OCI-LY7 (cell line): Measurements from ENCODE around the gene TRIO. TPM values are rescaled to one million over a fixed set of nuclear protein-coding genes. Genes with fewer than 3 reads are reported as not detected.

Experiments
- BruUV-seq: library from RNA; stranded (reverse); fragments of 400-500 nt; replicated peaks from 2 replicates; lab custom pipeline; 2021; lab: Mats Ljungman, UMichigan
- CTCF ChIA-PET: fragments of 300-600 bp; sonication (Branson Sonifier 250); formaldehyde crosslinking; loops from one replicate; lab custom pipeline; 2022; ENCODE audit warnings: antibody characterized with exemption; ENCODE audit not compliant: unreplicated experiment; lab: Charles Lee
- POLR2A ChIA-PET: fragments of 300-600 bp; sonication (Branson Sonifier 250); formaldehyde crosslinking; loops from one replicate; lab custom pipeline; 2022; ENCODE audit warnings: antibody characterized with exemption; lab: Charles Lee
- DNase-seq: peaks from one replicate; pipeline ENCODE4 v3.0.0-alpha.2; 2015; ENCODE audit warnings: low spot score
- H2AFZ ChIP-seq: fragments of 200-600 bp; sonication (generic), shearing (Covaris generic); 2 replicates; pipeline ENCODE4 v1.6.1; 2014; ENCODE audit warnings: mild to moderate bottlenecking, antibody characterized with exemption, low read length, moderate library complexity
- H3K27ac ChIP-seq: fragments of 200-600 bp; sonication (generic); 2 replicates; pipeline ENCODE4 v1.5.1; 2014; ENCODE audit warnings: mixed run types, low read depth, mild to moderate bottlenecking, moderate library complexity, low read length, inconsistent platforms; ENCODE audit not compliant: poor library complexity, severe bottlenecking
- H3K36me3 ChIP-seq: fragments of 200-600 bp; sonication (generic); 2 replicates; pipeline ENCODE4 v1.6.1; 2014; ENCODE audit warnings: mild to moderate bottlenecking, antibody characterized with exemption, low read length, moderate library complexity, mixed read lengths; ENCODE audit not compliant: insufficient read depth
- H3K4me1 ChIP-seq: fragments of 200-600 bp; sonication (generic); 2 replicates; pipeline ENCODE4 v1.5.1; 2014; ENCODE audit warnings: mild to moderate bottlenecking, low read length; ENCODE audit not compliant: insufficient read depth, poor library complexity, severe bottlenecking
- H3K4me2 ChIP-seq: fragments of 200-600 bp; sonication (generic); 2 replicates; pipeline ENCODE4 v1.6.1; 2014; ENCODE audit warnings: mild to moderate bottlenecking, low read length
- H3K4me3 ChIP-seq: fragments of 200-600 bp; sonication (generic); 2 replicates; pipeline ENCODE4 v1.5.1; 2014; ENCODE audit warnings: mild to moderate bottlenecking, low read depth, low read length; ENCODE audit not compliant: poor library complexity, severe bottlenecking
- H3K79me2 ChIP-seq: fragments of 200-600 bp; sonication (generic); 2 replicates; pipeline ENCODE4 v1.6.1; 2016; ENCODE audit warnings: low read depth, mild to moderate bottlenecking, low read length, moderate library complexity, mixed read lengths; ENCODE audit not compliant: insufficient read depth
- H3K9me2 ChIP-seq: fragments of 200-600 bp; sonication (generic); 2 replicates; pipeline ENCODE4 v1.6.1; 2016; ENCODE audit warnings: mild to moderate bottlenecking, low read length, mixed read lengths; ENCODE audit not compliant: insufficient read depth
- H3K9me3 ChIP-seq: fragments of 200-600 bp; sonication (generic); 2 replicates; pipeline ENCODE4 v1.6.1; 2014; ENCODE audit warnings: mild to moderate bottlenecking, mixed run types, low read length, mixed read lengths
- H4K20me1 ChIP-seq: fragments of 200-600 bp; sonication (generic); 2 replicates; pipeline ENCODE4 v1.6.1; 2014; ENCODE audit warnings: mild to moderate bottlenecking, antibody characterized with exemption, low read length, moderate library complexity, mixed read lengths; ENCODE audit not compliant: insufficient read depth
- CTCF ChIP-seq: fragments of 200-600 bp; sonication (generic); conservative IDR thresholded peaks from 2 replicates; pipeline ENCODE4 v1.5.1; 2014; ENCODE audit warnings: mild to moderate bottlenecking, antibody characterized with exemption, low read length, moderate library complexity, mixed read lengths
- EZH2phosphoT487 ChIP-seq: fragments of 200-600 bp; sonication (generic); IDR thresholded peaks from 2 replicates; pipeline ENCODE4 v1.6.1; 2018; ENCODE audit warnings: low read depth, borderline replicate concordance, mild to moderate bottlenecking, mixed run types, antibody characterized with exemption, low read length, moderate library complexity, mixed read lengths
- intact Hi-C: fragments of 100-400 bp; cut with micrococcal nuclease; formaldehyde crosslinking; loops from one replicate; pipeline ENCODE4 v1.10.0; 2022; ENCODE audit not compliant: unreplicated experiment
- total RNA-seq, 2 experiments: library from RNA; depleted of rRNA in 1 of 2; stranded (reverse); fragments of >200 nt in 1 of 2; shearing (Covaris generic) in 1 of 2; gene quantifications; 2 replicates each; pipeline ENCODE4 v1.2.3, GENCODE V29; 2014 to 2022

Gene TRIO
- total RNA-seq, 2 experiments from 2014 or later = 35.8 to 55.1 TPM

- peak overlapping the region; percentile 59 for H3K4me2 ChIP-seq
- H4K20me1 ChIP-seq = no peaks in the 10 kb centered on the region
- H3K9me2 ChIP-seq = no peaks in the 10 kb centered on the region
- ChIA-PET CTCF (no interaction called here), POLR2A (interaction anchor here (0.7 to 3.8 kb wide), 6 partner anchors 10 to 57 kb away, joined by 3 to 25 read pairs (median 4); no protein-coding TSS in a partner anchor)
- peak overlapping the region; percentile 38 for H3K4me3 ChIP-seq
- no TSS peak for BruUV-seq
- no peaks in the 10 kb centered on the region for H3K36me3 ChIP-seq
- peaks cover 53% of the 10 kb centered on the region for H3K79me2 ChIP-seq
- peak; percentile 40 for DNase-seq
- TF ChIP-seq CTCF (no peak), EZH2phosphoT487 (no peak)
- peaks cover 57% of the 10 kb centered on the region for H3K4me1 ChIP-seq
- intact Hi-C loops = no loop called here
- H3K27ac ChIP-seq = peak overlapping the region; percentile 59
- no peaks in the 10 kb centered on the region for H3K9me3 ChIP-seq
- no peak overlapping the region; the same call in 1 of the 2 replicates for H2AFZ ChIP-seq
These were observed 11.9 kb downstream of the TRIO start for GRCh38 chr5:14155075-14155474.

- H3K4me2 ChIP-seq = peak overlapping the region; percentile 59
- peaks cover 57% of the 10 kb centered on the region for H3K79me2 ChIP-seq
- CTCF ChIA-PET = no interaction called here
- H3K4me3 ChIP-seq = peak overlapping the region; percentile 38
- H4K20me1 ChIP-seq = no peaks in the 10 kb centered on the region
- H3K36me3 ChIP-seq = no peaks in the 10 kb centered on the region
- H2AFZ ChIP-seq = no peak overlapping the region
- peak overlapping the region; percentile 59 for H3K27ac ChIP-seq
- POLR2A ChIA-PET = interaction anchor here (1.0 to 3.8 kb wide), 5 partner anchors 9 to 17 kb away, joined by 3 to 25 read pairs (median 8); no protein-coding TSS in a partner anchor
- no peaks in the 10 kb centered on the region for H3K9me2 ChIP-seq
- DNase-seq = no peak
- intact Hi-C loops = no loop called here
- no TSS peak for BruUV-seq
- peaks cover 60% of the 10 kb centered on the region for H3K4me1 ChIP-seq
- TF ChIP-seq CTCF (no peak), EZH2phosphoT487 (no peak)
- no peaks in the 10 kb centered on the region for H3K9me3 ChIP-seq
These were observed 12.6 kb downstream of the TRIO start for GRCh38 chr5:14155739-14156138.

- no peaks in the 10 kb centered on the region for H3K9me2 ChIP-seq
- no peak for TF ChIP-seq EZH2phosphoT487
- no peak for TF ChIP-seq CTCF
- no peaks in the 10 kb centered on the region for H3K9me3 ChIP-seq
- peak overlapping the region; percentile 35 for H3K4me3 ChIP-seq
- peak overlapping the region; percentile 59 for H3K4me2 ChIP-seq
- peak overlapping the region; percentile 35 for H3K27ac ChIP-seq
- peaks cover 60% of the 10 kb centered on the region for H3K4me1 ChIP-seq
- no TSS peak for BruUV-seq
- DNase-seq = no peak
- ChIA-PET POLR2A (interaction anchor here (1.3 to 3.8 kb wide), 4 partner anchors 8 to 14 kb away, joined by 3 to 25 read pairs (median 8); no protein-coding TSS in a partner anchor), CTCF (no interaction called here)
- H2AFZ ChIP-seq = no peak overlapping the region
- intact Hi-C loops = no loop called here
- H4K20me1 ChIP-seq = no peaks in the 10 kb centered on the region
- peaks cover 52% of the 10 kb centered on the region for H3K79me2 ChIP-seq
- no peaks in the 10 kb centered on the region for H3K36me3 ChIP-seq
These were observed 13.1 kb downstream of the TRIO start for GRCh38 chr5:14156290-14156649.
